ENCODE results near the gene DOCK10. TPM values are rescaled to one million over a fixed set of nuclear protein-coding genes. Genes with fewer than 3 reads are reported as not detected.
A peak's percentile ranks its signal among the peaks of the same experiment; 100 is the strongest.

DOCK10 gene
- total RNA-seq, 1 experiment from 2014 or later: 52.9 TPM

- DNase-seq (ENCODE audit: low read depth): no peak
Observed at GRCh38 chr2:224883172-224883516, 159.1 kb downstream of the DOCK10 start.

GRCh38 chr2:224882291-224883171 lies 159.7 kb downstream of the DOCK10 start:
- peak; percentile 92 for DNase-seq (ENCODE audit: low read depth)

DNA sequence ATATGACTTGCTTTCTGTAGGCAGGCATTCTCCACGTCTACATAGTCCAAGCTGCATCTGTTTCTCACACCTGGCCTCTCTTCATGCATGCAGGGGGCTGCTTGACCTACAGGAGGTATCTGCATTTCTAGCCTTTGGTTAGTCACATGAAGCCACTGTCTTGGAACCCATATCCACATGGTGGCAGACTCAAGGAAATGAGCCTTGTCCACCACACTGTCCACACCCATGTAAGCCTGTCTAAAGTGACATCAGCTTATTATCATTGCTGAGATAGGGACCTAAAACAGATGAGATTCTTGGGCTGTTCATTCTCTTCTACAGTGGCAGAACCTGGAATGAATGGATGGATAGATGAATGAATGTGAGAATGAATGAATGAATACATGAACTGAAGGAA lies 160.4 kb downstream of the DOCK10 start:
- DNase-seq (ENCODE audit: low read depth): peak; percentile 8

DNA sequence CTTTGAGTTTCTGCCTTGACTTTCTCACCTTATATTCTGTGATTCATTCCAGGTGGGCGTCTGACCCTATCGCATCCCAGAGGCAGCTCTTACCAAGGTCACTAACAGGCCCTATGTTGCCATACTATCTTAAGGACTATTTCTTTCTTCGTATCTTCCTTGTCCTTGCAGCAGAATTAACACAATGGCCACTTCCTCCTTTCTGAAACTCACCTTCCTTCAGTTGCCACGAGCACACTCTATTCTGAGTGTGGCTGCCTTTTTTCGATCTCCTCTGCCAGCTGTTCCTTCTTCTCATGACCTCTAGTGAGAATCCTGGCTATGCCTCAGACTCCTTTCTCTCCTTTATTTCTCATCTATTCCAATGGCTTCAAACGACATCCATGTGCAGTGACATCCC lies 165.7 kb downstream of the DOCK10 start:
- no peak for DNase-seq (ENCODE audit: low read depth)

DNA sequence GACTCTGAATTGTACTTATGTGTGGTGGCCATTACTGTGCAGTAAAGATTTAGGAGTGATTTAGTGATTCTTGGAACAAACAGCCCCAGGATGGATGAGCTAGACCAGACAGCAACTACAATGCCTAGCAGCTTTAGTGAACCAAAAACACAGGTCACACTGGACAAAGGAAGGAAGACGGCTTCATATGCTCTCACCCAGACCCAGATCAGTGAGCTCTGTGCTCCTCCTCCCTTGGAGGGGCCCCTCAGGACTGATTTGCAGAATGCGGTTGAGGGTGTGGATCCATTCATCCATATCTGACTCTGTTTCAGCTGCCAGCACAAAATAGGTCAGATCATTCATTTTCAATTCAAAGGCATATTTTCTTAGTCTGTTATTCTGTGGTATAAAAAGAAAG lies 166.4 kb downstream of the DOCK10 start:
- DNase-seq (ENCODE audit: low read depth): no peak

- no peak for DNase-seq (ENCODE audit: low read depth)
Observed at GRCh38 chr2:224875153-224875552, 167.1 kb downstream of the DOCK10 start.

DNA sequence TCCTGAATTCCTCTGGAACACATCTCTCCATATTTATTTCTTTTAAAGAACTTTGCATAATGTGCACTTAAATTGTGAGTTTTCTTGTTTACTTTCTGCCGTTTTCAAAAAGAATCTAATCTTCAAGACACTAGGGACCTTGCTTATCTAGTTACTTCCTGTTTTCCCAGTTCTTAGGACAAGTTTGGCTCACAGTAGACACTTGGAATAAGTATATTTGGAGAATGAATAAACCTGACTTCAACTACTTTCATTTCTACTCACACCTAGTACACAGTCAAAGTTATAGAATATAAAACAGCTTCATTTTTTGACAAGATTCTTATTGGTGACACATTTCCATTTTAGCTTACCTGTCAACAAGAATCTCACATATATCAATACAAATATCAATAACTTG lies 170.5 kb downstream of the DOCK10 start:
- DNase-seq (ENCODE audit: low read depth): no peak

DNA sequence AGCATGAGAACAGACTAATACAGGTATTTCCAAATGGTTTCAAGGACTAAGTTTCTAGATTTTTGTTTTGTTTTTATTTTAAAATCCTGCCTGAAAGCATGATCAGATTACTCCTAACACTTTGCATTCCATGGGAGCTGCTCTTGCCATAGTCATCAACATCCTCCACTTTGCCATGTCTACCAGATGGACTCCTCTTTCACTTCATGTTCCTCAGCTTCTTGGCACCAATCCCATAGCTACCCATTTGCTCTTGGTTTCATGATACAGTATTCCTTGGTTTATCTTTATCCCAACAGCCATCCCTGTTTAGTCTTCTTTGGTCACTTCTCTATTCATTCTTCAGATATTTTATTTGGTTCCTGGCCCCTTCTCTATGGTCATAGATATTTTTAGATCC lies 171.9 kb downstream of the DOCK10 start:
- DNase-seq (ENCODE audit: low read depth): no peak

DNA sequence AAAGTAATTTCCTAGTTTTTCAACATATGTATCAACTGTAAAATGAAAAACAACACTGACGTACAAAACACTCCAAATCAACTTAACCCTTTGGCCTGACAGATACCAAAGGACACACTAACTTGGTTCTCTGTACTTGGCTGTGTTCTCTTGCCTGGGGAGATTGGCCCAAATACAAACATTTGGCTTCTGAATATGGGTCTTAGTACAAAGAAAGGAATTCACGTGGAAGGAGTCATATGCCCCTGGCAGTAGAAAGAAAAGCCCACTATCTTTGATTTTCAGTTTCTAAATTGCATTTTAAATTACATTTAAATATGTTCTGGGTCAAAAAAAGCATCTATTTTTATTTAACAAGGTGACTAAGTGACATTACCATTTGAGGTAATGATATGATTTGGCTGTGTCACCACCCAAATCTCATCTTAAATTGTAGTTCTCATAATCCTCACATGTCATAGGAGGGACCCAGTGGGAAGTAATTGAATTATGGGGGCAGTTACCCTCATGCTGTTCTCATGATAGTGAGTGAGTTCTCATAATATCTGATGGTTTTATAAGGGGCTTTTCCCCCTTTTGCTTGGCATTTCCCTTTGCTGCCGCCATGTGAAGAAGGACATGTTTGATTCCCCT lies 172.6 kb downstream of the DOCK10 start:
- peak; percentile 30 for DNase-seq (ENCODE audit: low read depth)

DNA sequence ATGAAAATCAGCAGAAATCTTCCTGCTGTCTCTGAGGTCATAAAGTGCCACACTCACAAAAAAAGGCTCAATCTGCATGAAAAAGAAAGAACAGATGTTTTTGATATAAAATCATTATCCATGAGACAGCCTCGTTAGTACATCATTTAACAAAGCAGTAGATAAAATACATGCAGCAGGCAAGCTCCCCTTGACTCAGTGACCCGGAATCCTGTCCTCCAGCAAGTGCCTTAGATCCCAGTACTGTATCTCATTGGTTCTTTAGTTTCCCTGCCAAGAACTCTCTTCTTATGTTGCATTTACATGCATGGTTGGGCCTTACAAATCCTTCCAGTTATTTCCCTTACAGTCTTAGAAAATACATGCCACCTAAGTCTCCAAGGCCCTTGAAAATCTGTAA lies 177.3 kb downstream of the DOCK10 start:
- DNase-seq (ENCODE audit: low read depth): no peak

DNA sequence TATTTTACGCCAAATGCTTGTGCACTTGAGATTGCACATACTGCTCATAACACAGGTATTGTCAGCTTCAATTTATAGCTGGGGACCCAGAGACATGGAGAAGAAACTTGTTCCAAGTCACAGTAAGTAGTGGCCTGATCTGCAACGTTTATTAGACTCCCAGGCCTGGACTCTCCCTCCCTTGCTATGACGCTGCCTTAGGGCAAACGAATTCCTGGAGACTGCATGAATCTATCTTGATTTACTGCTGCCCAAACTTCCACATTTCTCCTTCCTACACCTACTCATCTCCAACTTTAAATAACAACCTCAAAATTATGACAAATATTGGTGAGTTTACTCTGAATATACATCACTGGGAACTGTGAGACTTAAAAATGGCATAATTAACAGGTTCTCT lies 181.0 kb downstream of the DOCK10 start:
- no peak for DNase-seq (ENCODE audit: low read depth)

DNA sequence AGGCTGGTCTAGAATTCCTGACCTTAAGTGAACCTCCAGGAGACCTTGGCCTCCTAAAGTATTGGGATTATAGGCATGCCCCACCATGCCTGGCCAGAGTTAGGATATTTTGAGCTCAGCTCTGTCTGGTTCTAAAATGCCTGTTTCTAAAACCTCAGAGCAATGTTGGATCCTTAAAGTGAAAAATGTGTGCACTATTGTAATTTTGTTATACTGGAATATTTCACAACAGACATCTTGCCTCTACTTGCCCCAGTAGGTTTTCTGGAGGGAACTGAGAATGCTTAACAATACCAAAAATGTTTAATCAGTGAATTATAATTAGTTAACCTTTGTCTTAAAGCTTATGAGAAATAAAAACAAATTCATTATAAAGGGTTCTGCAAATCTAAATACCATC lies 181.5 kb downstream of the DOCK10 start:
- no peak for DNase-seq (ENCODE audit: low read depth)

DNA sequence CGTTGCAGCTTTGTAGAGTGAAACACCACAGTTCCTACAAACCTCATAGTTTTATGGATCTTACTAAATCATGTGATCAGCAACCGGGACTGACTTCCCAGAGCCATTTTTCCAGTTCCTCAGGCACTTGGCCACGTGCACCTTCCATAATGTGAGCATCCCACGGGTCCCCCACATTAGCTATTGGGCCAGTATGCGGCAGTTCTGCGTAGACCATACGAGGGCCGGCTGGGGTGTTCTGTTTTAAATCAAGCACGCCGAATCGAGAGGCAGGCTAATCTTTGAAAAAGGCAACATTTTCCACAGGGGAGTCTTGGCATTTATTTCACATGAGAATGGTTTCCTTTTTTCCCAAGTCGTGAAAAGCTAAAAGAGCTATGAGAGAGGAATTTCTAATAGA lies 190.5 kb downstream of the DOCK10 start:
- DNase-seq (ENCODE audit: low read depth): no peak

GRCh38 chr2:224850081-224850480 lies 192.2 kb downstream of the DOCK10 start:
- no peak for DNase-seq (ENCODE audit: low read depth)

GRCh38 chr2:224849264-224849663 lies 193.0 kb downstream of the DOCK10 start:
- DNase-seq (ENCODE audit: low read depth): no peak

DNA sequence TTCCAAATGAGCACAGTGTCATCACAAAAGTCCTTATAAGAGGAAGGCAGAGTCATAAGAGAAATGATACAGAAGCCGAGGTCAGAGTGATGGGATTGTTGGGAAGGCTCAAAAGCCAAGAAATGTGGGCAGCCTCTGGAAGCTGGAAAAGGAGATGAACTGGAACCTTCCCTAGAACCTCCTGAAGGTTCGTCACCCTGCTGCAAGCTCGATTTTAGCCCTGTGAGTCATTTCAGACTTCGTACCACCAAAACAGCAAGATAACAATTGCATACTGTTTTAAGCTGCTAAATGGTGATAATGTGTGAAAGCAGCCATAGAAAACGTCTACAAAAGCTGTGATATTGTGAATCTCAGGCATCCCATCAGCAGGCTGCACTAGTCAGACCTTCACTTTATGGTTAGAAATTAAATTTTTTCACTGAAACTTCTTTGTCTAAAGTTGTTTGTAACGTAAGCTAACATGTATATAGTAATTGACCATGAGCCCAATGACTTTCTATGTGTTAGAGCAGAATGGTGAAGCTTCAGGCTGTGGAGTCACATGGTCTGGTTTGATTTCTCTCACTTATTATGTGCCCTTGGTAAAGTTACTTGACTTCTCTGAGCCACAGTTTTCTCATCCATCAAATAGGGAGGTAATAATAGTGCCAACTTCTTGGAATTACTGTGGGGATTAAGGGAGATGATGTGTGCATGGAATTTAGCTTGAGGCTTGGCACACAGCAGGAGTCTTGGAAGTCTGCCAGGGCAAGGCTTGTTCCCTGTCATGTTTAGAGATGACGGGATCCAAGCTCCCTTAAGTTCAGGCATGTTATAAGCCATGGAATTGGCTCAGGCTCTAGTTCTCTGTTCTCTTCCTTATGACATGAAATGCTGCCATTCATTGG lies 194.1 kb downstream of the DOCK10 start:
- peak; percentile 89 for DNase-seq (ENCODE audit: low read depth)

DNA sequence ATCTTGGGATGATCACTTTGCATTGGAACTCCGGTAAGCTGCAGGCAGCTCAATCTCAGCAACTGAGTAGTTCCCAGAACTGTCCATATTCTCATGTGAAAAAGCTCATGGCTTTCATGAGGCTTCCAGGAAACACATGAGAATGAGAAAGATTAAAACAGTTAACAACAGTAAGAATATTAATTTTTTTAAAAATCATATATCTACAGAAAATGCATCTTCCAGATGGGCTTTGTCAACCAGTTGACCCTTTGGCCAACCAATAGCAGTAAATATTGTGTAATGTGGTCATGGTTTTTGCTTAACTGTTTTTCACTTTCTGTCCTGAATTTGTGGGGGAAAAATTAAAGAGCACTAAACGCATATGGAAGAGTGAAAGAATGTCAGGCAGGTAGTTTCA lies 194.9 kb downstream of the DOCK10 start:
- DNase-seq (ENCODE audit: low read depth): no peak

- DNase-seq (ENCODE audit: low read depth): no peak
Observed at GRCh38 chr2:224846686-224847085, 195.6 kb downstream of the DOCK10 start.

- DNase-seq (ENCODE audit: low read depth): no peak
Observed at GRCh38 chr2:224846161-224846560, 196.1 kb downstream of the DOCK10 start.

- DNase-seq (ENCODE audit: low read depth): peak; percentile 24
Observed at GRCh38 chr2:224843141-224843540, 199.1 kb downstream of the DOCK10 start.

GRCh38 chr2:224841910-224842309 lies 200.4 kb downstream of the DOCK10 start:
- no peak for DNase-seq (ENCODE audit: low read depth)

DNA sequence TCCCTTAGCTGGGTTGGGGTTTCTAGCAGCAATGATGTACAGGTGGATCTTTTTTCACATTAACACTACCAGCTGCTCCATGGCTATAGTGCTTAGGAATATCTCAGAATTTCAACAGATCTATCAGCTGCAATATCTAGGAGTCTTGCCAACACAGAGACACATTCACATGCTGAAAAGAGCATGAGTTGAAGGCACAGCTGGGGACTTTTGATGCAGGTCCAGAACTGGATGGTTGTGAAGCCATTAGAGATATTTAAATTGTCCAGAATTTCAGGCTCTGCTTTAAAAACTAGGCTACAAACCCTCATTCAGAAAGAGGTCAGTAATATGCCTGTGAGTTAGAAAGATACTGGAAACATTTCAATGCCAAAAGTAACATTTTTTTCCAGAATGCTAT lies 203.9 kb downstream of the DOCK10 start:
- DNase-seq (ENCODE audit: low read depth): no peak
